Activated CD8-positive, alpha-beta memory T cell treated with anti-CD3 and anti-CD28 coated beads for 24 hours (primary cell): ENCODE data around the gene ACTL8.

Source experiments
- DNase-seq: peaks from one replicate; pipeline ENCODE4 v3.0.0-alpha.2; 2020

Gene ACTL8

DNA sequence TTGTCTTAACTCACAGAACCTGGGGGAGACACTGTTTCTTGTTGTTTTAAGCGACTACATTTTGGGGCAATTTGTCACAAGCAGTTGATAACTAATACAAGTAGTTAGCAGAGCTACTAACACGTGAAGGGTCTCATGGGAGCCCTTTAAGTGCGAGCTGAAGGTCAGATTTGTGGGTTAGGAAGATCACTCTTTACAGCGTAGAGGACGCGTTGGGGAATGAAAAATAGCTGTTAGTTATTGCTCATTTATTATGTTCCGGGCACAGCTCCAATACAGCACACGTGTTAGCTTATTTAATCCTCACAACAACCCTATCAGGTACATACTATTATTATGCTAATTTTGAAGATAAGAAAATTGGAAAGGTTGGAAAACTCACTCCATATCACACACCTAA, 95.9 kb downstream of the ACTL8 start:
- DNase-seq = no peak

DNA sequence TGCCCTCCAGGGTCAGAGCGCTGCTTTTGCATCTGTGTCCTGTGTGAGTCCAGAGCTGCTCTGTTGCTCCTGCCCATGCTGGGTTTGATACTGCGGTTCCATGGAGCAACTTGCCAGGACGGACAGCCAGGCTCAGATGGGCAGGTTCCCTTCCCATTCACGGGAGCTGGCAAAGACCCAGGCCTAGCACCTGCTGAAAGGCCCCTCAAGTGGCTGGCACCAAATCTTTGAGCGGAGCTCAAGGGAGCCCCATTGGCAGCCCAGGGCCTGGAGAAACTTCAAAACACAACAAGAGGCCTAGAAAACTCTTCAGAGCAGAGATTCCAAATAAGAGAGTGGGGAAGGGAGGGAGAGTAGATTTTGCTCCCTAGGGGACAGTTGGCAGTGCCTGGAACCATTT, 97.2 kb downstream of the ACTL8 start:
- no peak for DNase-seq

DNA sequence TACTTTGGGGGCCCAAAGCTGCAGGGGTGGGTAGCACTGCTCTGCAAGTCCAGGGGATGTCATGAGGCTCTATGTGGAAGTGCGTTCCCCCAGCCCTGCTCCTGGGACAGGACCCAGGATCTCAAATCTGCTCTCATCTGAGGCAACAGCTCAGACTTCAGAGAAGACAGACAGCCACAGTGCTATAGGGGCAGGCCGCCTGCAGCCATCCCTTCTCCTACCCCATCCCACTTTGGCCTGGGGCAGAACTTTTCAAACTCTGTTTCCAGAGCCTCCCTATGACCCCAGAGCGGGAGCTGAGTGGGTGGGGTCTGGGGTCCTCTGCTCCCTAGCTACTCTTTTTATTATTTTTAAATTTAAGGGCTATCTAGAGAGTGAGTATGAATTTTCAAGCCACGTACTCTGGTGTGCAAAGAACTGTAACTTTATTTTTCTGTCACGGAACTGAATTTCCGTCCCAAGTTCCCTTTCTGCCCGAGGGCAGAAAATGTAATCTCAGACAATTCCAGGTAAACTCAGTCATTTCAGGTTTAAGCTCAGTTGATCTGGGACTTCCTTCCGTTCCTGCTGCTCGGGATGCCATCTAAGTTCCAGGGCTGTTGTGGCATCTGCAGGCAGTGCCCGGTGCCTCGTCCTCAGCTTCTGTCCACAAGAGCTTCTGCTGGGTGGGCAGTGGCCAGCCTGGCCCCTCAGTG, 98.3 kb downstream of the ACTL8 start:
- DNase-seq = no peak

DNA sequence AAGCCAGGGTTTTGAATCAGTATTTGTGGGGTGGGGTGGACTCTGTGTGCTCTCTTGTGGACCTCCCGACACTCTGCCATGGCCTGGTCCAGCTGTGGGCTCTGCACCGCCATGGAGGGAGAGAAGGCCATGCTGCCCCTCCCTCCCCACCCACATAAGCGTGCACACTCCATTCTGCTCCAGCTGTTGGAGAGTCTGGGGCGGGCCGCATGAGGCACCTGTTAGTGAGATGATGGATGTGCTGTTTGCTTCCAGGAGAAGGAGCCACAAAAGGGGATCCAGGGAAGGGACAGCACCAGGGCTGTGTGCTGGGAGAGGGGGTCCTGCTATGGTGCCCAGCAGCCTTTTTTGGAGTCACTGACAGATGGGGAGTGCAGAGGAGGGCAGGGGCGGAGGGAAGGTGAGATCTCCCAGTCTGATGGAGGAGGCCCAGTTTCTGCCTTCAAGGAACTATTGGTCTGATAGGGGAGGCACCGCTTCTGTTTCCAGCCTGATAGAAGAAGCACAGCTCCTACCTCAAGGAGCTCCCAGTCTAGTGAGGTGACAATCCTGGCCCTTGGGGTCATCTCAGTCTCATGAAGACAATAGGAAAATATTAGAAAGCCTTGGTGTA, 101.5 kb downstream of the ACTL8 start:
- DNase-seq = no peak

DNA sequence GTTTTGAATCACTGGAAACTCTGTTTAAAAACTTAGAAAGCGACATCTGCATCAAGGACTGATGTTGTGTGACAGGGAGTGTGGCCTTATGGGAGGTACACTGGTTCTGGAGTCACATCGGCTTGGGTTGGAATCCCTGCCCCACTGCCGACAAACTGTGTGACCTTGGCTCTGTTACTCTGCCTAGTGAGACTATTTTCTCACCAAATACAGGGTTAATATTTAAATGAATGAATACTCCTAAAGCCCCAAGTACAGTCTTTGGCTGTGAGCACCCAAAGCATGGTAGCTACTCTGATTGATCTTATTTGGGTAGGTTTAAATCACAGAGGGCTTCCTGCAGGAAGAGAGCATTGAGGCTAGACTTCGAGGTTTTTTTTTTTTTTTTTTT, 102.0 kb downstream of the ACTL8 start:
- no peak for DNase-seq

DNA sequence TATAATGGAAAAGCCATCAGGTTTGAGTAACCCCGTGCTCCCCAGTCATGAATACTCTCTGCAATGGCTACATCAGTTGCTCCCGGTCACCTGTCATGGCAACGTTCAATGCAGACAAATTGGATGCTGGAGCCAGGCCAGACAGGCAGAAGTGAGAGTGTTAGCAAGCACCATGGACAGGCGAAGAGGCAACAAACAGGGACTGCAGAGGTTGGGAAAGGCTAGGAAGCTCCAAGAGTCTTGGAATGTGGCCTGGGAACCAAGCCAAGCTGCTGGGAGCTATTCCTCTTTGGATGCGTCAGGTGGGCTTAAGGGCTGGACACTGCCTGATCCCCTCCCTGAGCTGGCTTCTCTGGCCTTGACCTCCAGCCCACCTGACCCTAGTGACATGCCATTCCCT, 102.9 kb downstream of the ACTL8 start:
- no peak for DNase-seq

DNA sequence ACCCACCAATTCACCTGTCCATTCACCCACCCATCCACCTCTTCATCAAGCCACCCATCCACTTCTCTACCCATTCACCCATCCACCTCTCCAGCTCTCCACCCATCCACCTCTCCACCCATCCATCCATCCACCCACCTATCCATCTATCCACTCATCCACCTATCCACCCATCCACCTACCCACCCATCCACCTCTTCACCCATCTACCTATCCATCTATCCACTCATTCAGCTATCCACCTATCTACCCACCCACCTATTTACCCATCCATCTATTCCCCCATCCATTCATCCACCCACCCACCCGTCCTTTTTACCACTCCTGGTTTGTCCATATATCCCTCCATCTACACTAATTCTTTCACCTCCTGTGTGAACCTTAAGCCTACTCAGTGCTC, 105.7 kb downstream of the ACTL8 start:
- no peak for DNase-seq

DNA sequence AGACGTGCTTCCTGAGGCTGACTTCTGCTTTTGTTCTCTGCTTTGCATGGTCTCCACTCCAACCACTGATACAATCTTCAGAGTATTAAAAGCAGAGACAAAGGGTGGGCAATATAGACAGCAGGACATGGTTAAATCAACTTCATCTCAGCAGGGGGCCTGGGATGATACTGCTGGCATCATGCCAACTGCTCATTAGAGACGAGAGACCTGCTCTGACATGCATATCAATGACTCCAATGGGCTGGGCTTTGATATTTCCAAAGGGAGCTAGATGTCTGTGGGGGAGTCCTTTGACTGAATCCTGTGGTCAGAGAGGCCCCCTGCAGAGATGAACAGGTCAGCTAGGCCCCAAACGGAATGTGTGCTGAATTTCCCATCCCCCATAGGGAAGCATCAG, 106.6 kb downstream of the ACTL8 start:
- no peak for DNase-seq

DNA sequence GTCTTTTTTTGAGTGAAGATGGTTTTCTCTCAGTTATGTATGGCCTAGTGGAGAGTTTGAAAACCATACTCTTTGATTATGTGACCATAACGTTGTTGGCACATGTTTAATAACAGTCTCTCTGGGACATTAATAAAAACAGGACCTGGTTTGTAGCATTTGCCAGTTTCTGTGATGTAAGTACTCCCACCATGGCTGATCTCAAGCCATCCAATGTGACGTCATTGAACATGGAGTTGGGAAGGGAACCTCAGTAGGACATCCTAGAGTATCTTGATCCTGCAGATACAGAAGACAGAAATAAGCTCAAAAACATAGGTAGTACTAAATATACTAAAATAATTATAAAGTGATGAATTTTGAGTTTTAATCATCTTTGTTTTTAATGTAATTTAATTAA, 107.0 kb downstream of the ACTL8 start:
- no peak for DNase-seq

DNA sequence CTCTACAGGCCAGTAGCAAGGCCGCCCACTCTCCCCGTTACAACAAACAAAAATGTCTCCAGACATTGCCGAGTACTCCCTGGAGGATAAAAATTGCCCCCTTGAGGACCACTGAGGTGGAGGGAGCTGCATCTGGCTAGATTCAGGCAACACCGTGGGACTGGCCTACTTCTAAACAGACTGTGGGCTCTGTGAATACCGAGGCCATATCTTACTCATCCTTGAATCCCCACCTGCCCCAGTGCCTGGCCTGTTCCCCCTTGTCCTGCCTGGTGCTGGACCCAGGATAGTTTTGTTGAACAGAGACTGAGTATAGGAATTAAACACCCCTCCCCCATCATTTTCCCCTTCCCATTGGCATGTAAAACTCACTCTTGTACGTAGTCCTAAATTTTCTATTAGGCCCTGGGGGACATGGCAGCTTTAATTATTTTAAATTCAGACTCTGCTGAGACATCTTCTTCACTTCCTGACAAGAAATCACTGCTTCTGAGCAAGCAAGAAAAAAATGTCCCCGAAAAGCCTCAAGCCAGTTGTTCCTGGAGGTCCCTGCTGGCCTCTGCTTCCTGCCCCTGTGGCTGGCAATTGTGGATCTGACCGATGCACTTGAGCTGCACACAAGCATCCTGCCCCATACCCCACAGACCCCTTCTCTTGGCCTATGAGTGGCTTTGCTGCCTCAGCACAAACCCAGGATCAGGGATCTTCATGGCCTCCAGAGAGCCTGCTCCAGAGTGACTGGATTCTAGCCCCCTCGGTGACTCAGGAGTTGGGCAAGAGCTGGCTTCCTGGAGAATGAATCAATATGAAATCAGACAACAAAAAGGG, 111.0 kb downstream of the ACTL8 start:
- DNase-seq = no peak

DNA sequence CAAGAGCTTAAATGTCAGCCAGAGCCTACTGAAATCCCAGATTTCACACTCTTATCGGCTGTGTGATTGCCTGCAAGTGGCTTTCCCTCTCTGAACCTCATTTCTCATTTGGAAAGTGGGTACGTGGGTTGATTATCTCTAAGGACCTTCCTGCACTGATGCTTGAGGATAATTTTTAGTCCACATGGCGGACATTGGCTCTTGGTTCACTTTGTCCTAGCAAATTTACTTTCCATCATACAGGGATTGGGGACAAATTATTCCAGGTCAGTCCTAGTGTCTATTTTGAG, 111.6 kb downstream of the ACTL8 start:
- no peak for DNase-seq

DNA sequence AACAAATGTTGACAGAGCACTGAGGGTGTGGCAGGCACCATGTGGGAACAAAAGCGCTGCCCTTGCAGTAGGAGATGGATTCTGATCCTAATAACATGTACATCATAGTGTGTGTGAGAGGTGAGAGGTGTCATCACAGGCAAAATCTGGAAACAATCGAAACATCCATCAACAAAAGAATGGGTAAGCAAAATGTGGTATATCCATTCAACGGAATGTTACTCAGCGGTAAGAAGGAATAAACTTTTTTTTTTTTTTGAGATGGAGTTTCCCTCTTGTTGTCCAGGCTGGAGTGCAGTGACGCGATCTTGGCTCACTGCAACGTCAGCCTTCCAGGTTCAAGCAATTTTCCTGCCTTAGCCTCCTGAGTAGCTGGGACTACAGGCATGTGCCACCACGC, 112.3 kb downstream of the ACTL8 start:
- DNase-seq = no peak

DNA sequence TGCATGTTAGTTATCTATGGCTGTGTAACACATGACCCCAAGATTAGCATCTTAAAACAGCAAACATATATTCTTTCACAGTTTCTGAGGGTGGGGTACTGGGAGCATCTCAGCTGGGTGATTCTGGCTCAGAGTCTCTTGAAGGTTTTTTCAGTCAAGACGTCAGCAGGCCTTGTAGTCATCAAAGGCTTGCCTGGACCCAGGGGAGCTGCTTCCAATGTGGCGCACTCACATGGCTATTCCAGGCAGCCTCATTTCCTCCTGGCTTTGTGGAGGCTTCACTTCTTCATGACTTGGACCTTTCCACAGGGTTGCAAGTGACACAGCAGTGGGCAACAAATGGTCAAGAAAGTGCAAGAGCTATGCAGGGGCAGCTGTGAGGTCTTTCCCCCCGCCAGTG, 114.7 kb downstream of the ACTL8 start:
- no peak for DNase-seq

DNA sequence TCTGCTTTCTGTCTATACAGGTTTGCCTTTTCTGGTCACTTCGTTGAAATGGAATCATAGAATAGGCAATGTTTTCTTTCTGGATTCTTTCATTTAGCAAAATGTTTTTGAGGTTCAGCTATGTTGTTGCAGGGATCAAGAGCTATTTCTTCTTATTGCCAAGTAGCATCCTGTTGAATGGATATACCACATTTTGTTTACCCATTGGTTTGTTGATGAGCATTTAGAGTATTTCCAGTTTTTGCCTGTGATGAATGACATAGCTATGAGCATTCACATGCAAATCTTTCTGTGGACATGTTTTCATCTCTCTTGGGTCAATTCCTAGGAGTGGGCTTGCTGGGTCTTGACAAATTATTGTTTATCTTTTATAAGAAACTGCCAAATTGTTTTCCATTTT, 115.5 kb downstream of the ACTL8 start:
- DNase-seq = no peak

DNA sequence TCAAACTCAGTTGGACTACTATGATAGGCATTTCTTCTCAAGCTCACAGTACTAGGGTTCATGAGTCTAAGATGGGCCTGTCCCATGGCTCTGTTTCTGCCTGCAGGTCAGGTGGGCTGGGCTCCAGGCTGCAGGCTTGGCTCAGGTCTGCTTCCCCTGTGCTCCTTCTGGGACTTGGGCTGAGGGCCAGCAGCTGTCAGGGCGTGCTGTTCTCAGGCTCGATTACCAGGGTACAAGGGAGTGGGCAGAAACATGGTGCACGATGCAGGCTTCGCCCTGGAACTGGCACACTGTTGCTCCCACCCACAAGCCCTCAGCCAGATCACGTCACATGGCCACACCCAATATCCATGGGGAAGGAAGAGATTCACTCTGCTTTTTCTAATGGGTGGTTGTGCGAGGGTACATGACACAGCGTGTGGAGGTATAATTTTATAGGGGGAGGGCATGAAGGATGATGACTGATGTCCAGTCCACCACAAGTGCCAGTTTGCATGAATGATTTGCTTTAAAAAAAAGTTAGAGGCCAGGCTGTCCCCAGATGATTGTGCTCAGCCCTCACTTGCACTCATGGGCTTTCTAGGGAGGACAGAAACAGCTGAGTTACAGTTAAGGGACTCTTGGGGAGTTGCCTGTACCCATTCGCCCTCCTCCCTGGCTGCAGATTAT, 118.0 kb downstream of the ACTL8 start:
- DNase-seq = no peak

DNA sequence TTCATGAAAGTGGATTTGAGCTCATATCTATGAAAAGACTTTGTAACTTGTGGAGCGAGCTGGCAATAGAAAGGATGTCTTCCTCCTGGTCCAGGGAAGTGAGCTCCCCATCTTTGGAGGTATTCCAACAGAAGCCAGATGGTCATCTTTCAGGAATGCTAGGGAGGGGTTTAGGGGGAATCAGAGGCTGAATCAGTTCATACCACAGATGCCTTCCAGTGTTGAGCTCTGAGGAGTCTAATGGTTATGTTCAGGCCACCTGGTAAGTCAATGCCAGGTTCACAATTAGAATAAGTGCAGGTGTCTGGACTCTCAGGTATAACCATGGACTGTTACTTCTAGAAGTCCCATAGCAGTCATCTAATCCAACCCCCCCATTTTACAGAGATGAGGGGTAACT, 119.1 kb downstream of the ACTL8 start:
- no peak for DNase-seq

DNA sequence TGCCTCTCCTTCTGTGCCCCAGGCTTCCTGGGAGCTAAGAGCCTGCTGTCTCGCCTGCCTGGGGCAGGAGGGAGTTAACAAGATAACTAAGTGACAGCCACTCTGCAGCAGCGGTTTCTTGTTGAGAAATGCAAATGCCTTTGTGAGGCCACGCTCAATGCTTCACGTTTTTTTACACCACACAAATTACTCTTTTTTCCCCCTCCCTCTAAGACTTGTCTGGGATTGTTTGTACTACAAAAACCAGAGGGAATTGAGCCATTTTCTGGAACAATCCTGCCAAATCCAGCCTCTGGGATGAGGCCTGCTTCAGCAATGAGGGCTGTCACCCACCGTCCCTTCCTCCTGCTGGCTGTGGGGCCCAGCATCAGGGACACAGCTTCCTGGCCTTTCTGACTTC, 119.6 kb downstream of the ACTL8 start:
- DNase-seq = no peak

DNA sequence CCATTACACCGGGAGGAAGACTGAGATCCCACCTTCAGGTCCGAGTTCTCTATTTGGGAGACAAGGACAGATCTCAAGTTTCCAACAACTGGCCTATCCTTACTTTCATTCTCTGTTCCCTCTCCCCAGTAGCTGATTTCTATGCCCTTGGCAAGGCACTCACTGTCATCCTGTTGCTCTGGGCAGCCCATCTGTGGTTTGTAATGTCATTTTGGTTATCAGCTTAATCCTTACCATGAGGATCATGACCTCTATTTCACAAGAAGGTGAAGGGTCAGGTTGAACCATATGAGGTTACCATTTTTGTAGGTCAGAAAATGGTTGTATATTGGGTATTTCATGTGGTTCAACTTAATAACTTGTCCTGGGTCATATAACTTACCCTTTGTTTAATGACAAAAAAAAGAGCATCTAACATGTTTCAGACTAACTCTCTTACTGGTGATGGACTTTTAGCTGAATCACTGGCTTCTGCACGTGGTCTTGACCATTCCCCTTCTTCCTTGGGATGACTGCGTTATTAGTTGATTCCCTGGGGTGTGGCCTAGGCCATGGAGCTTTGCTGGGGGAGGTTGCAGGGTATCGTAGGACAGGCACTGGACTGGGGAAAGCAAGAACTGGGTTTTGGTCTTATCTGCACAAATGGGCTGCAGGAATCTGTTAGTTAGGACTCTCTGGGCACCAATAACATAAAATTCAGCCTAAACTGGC, 120.2 kb downstream of the ACTL8 start:
- DNase-seq = no peak

DNA sequence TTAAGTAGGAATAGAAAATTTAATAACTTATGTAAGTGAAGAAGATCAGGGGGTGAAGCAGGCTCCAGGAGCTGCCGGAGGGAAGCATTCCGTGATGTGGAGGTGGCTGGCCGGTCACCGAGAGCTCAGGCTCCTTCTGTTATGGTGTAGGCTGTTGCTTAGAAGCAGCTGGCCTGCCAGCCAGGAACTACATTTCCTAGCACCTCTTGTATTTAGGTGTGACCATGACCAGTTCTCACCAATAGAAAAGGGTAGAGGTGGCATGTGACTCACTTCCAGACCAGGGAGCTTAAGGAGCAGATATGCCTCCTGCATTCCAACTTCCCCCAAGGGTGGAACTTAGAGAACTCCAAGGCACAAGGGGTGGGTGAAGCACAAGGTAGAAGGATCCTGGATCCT, 120.7 kb downstream of the ACTL8 start:
- no peak for DNase-seq
